Activated CD4-positive, CD25-positive, alpha-beta regulatory T cell (primary cell): ENCODE results near the gene VDR.

Experiments used
- DNase-seq, 4 experiments: peaks; one replicate each; lab custom pipeline; 2025; lab: John Stamatoyannopoulos, UW

VDR gene

GRCh38 chr12:47892819-47893218, 12.0 kb downstream of the VDR start:
- DNase-seq: no peak

GRCh38 chr12:47891356-47891755, 13.4 kb downstream of the VDR start:
- no peak for DNase-seq

GRCh38 chr12:47889040-47889439, 15.8 kb downstream of the VDR start:
- no peak for DNase-seq

GRCh38 chr12:47888153-47888819, 16.5 kb downstream of the VDR start:
- DNase-seq: no peak

GRCh38 chr12:47887529-47887928, 17.3 kb downstream of the VDR start:
- no peak for DNase-seq

GRCh38 chr12:47886510-47887240, 18.1 kb downstream of the VDR start:
- no peak for DNase-seq

GRCh38 chr12:47885566-47885965, 19.2 kb downstream of the VDR start:
- no peak for DNase-seq

- DNase-seq: peak in 2 of 4 experiments; percentile 53 to 54
Measured at GRCh38 chr12:47885012-47885501, 19.7 kb downstream of the VDR start.

- no peak for DNase-seq
Measured at GRCh38 chr12:47884501-47884900, 20.3 kb downstream of the VDR start.

- DNase-seq: no peak
Measured at GRCh38 chr12:47883663-47884195, 21.1 kb downstream of the VDR start.

GRCh38 chr12:47882781-47883546, 21.8 kb downstream of the VDR start:
- DNase-seq: no peak

- DNase-seq: no peak
Measured at GRCh38 chr12:47881826-47882427, 22.9 kb downstream of the VDR start.

GRCh38 chr12:47881051-47881450, 23.7 kb downstream of the VDR start:
- DNase-seq: no peak

- no peak for DNase-seq
Measured at GRCh38 chr12:47878918-47879481, 25.8 kb downstream of the VDR start.

GRCh38 chr12:47878293-47878917, 26.4 kb downstream of the VDR start:
- DNase-seq: no peak

- no peak for DNase-seq
Measured at GRCh38 chr12:47877081-47877480, 27.7 kb downstream of the VDR start.

GRCh38 chr12:47876440-47876960, 28.3 kb downstream of the VDR start:
- DNase-seq: no peak

- no peak for DNase-seq
Measured at GRCh38 chr12:47875746-47876439, 28.9 kb downstream of the VDR start.

GRCh38 chr12:47874316-47874715, 30.5 kb downstream of the VDR start:
- no peak for DNase-seq

- DNase-seq: no peak
Measured at GRCh38 chr12:47870175-47870781, 34.5 kb downstream of the VDR start.
